ENCODE results near the gene RNLS. TPM values are rescaled to one million over a fixed set of nuclear protein-coding genes. Genes with fewer than 3 reads are reported as not detected.

The RNLS gene
- polyA plus RNA-seq, 2 of the 4 experiments (the other 2 are of a cell fraction) = 11.7 to 16.8 TPM

GRCh38 chr10:88372051-88372715 is 210.9 kb downstream of the RNLS start:
- Histone ChIP-seq H3K9me3 (no peaks in the 10 kb centered on the region), H3K4me2 (no peak overlapping the region), H3K27ac (no peak overlapping the region), H3K4me1 (no peaks in the 10 kb centered on the region), H3K4me3 (no peak overlapping the region)
- CTCF ChIA-PET = no interaction called here
- FAIRE-seq = no peak
- 77% methylated on average over 8 of the region's 8 CpGs for WGBS (ENCODE audit: missing lambda C conversion rate)
- POLR2A ChIA-PET = no interaction called here
- TF ChIP-seq CTCF (IDR thresholded peaks at IDR 0.05) (no peak), HEYL (CRISPR knock-in tag; IDR thresholded peaks at IDR 0.05) (no peak), MAX (IDR thresholded peaks at IDR 0.05) (no peak), MAFK (IDR thresholded peaks at IDR 0.05; ENCODE audit: partially characterized antibody) (no peak), RNF2 (IDR thresholded peaks at IDR 0.05; ENCODE audit: borderline replicate concordance, low read depth) (no peak), MAZ (IDR thresholded peaks at IDR 0.05; ENCODE audit: borderline replicate concordance, low read depth, low read length) (no peak), RCOR1 (IDR thresholded peaks at IDR 0.05; ENCODE audit: low read depth, low read length) (no peak), CHD2 (IDR thresholded peaks at IDR 0.05; ENCODE audit: low read length, partially characterized antibody) (no peak), KDM5A (IDR thresholded peaks at IDR 0.05) (no peak), POLR2AphosphoS2 (conservative IDR thresholded peaks at IDR 0.05; ENCODE audit: low read length) (no peak)
- no peak for DNase-seq (ENCODE audit: low read depth in 1 of 2, low spot score in 1 of 2)
- no peak for ATAC-seq

- WGBS (ENCODE audit: missing lambda C conversion rate) = 57% methylated on average over 2 of the region's 2 CpGs
- no peak overlapping the region for H3K4me2 ChIP-seq
- H3K27ac ChIP-seq = no peak overlapping the region
- no peak for ATAC-seq
- ChIA-PET CTCF (no interaction called here), POLR2A (no interaction called here)
- no peaks in the 10 kb centered on the region for H3K4me1 ChIP-seq
- FAIRE-seq = no peak
- TF ChIP-seq ZNF302 (CRISPR knock-in tag; IDR thresholded peaks at IDR 0.05) (no peak), MAZ (IDR thresholded peaks at IDR 0.05; ENCODE audit: borderline replicate concordance, low read depth, low read length) (no peak), FOXS1 (CRISPR knock-in tag; IDR thresholded peaks at IDR 0.05) (no peak), RCOR1 (IDR thresholded peaks at IDR 0.05; ENCODE audit: low read depth, low read length) (no peak), BCL3 (IDR thresholded peaks at IDR 0.05) (no peak), CHD4 (IDR thresholded peaks at IDR 0.05; ENCODE audit: borderline replicate concordance) (no peak), CTCF (IDR thresholded peaks at IDR 0.05) (no peak), NFE2L2 (conservative IDR thresholded peaks at IDR 0.05; ENCODE audit: low read length) (no peak), SREBF2 (IDR thresholded peaks at IDR 0.05) (no peak), MYC (IDR thresholded peaks at IDR 0.05; ENCODE audit: borderline replicate concordance, low read length) (no peak), HMGXB4 (CRISPR knock-in tag; IDR thresholded peaks at IDR 0.05; ENCODE audit: borderline replicate concordance) (no peak), TFCP2L1 (CRISPR knock-in tag; IDR thresholded peaks at IDR 0.05) (no peak), POLR2A (IDR thresholded peaks at IDR 0.05; ENCODE audit: low read length) (no peak), USF2 (IDR thresholded peaks at IDR 0.05) (no peak), GATA3 (IDR thresholded peaks at IDR 0.05; ENCODE audit: borderline replicate concordance) (no peak), MAX (IDR thresholded peaks at IDR 0.05) (no peak), JUNB (IDR thresholded peaks at IDR 0.05) (no peak), FOSB (CRISPR knock-in tag; IDR thresholded peaks at IDR 0.05) (no peak)
- DNase-seq (ENCODE audit: low read depth in 1 of 2, low spot score in 1 of 2) = no peak
- H3K4me3 ChIP-seq = no peak overlapping the region
- H3K9me3 ChIP-seq = no peaks in the 10 kb centered on the region
Observed at GRCh38 chr10:88370713-88371112, 212.4 kb downstream of the RNLS start.
